ENCODE data around the gene LYPD1.

DNA sequence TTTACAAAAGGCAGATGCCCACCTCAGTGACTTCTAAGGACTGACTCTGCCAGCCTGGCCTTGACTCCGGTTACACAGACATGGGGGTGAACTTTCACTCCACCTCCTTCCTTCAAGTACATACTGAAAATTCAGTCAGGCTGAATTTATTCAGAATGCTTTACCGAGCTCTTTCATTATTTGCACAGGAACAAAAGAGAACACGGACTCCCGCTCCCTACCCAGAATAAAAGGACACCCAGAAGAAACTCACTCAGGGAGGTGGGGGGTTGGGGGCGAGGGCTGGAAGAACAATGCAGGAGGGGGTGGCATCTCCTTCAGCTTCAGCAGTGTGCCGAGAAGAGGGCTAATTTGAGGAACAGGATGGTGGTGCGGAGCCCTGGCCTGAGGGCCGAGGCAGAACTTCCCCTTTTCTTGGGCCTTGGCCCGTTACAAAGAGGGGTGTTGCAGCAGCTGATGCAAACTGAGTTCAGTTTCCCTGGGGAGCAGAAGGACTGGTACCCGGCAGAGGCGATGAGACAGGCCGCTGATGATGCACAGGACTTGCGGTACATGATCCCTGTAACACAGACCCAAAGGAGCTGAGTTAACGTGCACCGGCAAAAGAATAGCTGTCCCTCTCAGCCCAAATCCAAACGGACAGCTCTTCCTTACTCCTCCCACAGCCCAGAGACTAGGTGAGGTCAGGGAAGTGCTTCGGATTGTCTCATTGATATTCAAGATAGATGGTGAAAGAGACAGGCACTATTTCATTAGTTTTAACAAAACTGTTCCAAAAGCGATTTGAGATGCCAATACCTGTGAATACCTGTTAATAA is 24.1 kb downstream of the LYPD1 start:
- TF ChIP-seq ZNF274 (IDR thresholded peaks at IDR 0.05; ENCODE audit: low read depth, low read length) (no peak), YY1 (IDR thresholded peaks at IDR 0.05; ENCODE audit: insufficient read depth, insufficient read length) (no peak)
